ENCODE results near the gene FAM110C. TPM values are rescaled to one million over a fixed set of nuclear protein-coding genes. Genes with fewer than 3 reads are reported as not detected.

The FAM110C gene
- total and polyA plus RNA-seq, 4 donors, result 4.8 to 18.2 (median 5.0) TPM

DNA sequence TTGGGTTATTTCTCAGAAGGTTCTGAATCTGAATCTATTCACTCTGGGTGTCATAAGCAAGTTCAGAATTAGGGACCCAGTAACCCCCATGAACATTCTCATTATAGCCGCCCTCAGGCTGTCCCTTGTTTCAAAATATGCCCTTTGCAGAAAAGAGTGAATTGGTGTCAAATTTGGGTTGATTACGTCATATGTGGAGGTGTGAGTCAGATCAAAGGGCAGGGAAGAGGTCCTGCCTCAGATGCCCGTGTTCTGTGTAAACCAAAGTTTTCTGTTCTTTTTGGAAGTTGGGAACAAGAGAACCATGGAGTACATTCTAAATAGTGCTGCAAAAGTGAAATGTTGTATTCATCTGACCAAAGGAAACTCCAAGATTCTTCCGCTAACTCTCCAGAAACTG is 5.8 kb downstream of the FAM110C start:
- Histone ChIP-seq H3K27ac (ENCODE audit: low read depth in 1 of 2, low read length in 2 of 2) (peak overlapping the region; percentile 18 to 53), H3K27me3 (ENCODE audit: control insufficient read depth in 4 of 4, insufficient read depth in 4 of 4, low read length in 3 of 4) (no peaks in the 10 kb centered on the region), H3K9me3 (ENCODE audit: control insufficient read depth in 4 of 4, low read length in 3 of 4) (no peaks in the 10 kb centered on the region), H3K4me1 (ENCODE audit: control insufficient read depth in 4 of 4, insufficient read depth in 4 of 4, low read length in 3 of 4) (peaks cover 9 to 54% (median 39%) of the 10 kb centered on the region in 4 donors), H3K4me3 (ENCODE audit: low read depth in 1 of 3, low read length in 3 of 3) (no peak overlapping the region), H3K9ac (ENCODE audit: low read depth in 1 of 2, low read length in 2 of 2) (no peak overlapping the region), H3K36me3 (ENCODE audit: control insufficient read depth in 4 of 4, insufficient read depth in 3 of 4, low read depth in 1 of 4, low read length in 3 of 4) (peaks cover 4 to 12% (median 4%) of the 10 kb centered on the region in 4 donors)
- TF ChIP-seq NR2F2 (IDR thresholded peaks at IDR 0.05) (no peak), FOXA1 (IDR thresholded peaks at IDR 0.05) (no peak), FOXA2 (IDR thresholded peaks at IDR 0.05) (no peak), HNF4A (conservative IDR thresholded peaks at IDR 0.05) (peak; percentile 69 to 79), YY1 (IDR thresholded peaks at IDR 0.05) (peak; percentile 40), GABPA (IDR thresholded peaks at IDR 0.05 in 1 of 2, conservative IDR thresholded peaks at IDR 0.05 in 1 of 2) (no peak), JUND (IDR thresholded peaks at IDR 0.05) (peak; percentile 50 to 64), RAD21 (IDR thresholded peaks at IDR 0.05) (peak in 1 of 2 donors; percentile 14), TAF1 (conservative IDR thresholded peaks at IDR 0.05) (no peak), SP1 (IDR thresholded peaks at IDR 0.05) (peak; percentile 34), HNF4G (IDR thresholded peaks at IDR 0.05) (peak; percentile 30), EGR1 (IDR thresholded peaks at IDR 0.05; ENCODE audit: low read depth in 2 of 2) (no peak), RXRA (IDR thresholded peaks at IDR 0.05) (peak; percentile 49 to 75)
- TF ChIP-seq, protein P1, sequence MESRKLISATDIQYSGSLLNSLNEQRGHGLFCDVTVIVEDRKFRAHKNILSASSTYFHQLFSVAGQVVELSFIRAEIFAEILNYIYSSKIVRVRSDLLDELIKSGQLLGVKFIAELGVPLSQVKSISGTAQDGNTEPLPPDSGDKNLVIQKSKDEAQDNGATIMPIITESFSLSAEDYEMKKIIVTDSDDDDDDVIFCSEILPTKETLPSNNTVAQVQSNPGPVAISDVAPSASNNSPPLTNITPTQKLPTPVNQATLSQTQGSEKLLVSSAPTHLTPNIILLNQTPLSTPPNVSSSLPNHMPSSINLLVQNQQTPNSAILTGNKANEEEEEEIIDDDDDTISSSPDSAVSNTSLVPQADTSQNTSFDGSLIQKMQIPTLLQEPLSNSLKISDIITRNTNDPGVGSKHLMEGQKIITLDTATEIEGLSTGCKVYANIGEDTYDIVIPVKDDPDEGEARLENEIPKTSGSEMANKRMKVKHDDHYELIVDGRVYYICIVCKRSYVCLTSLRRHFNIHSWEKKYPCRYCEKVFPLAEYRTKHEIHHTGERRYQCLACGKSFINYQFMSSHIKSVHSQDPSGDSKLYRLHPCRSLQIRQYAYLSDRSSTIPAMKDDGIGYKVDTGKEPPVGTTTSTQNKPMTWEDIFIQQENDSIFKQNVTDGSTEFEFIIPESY (IDR thresholded peaks at IDR 0.05), result no peak
- TF ChIP-seq, protein P2, sequence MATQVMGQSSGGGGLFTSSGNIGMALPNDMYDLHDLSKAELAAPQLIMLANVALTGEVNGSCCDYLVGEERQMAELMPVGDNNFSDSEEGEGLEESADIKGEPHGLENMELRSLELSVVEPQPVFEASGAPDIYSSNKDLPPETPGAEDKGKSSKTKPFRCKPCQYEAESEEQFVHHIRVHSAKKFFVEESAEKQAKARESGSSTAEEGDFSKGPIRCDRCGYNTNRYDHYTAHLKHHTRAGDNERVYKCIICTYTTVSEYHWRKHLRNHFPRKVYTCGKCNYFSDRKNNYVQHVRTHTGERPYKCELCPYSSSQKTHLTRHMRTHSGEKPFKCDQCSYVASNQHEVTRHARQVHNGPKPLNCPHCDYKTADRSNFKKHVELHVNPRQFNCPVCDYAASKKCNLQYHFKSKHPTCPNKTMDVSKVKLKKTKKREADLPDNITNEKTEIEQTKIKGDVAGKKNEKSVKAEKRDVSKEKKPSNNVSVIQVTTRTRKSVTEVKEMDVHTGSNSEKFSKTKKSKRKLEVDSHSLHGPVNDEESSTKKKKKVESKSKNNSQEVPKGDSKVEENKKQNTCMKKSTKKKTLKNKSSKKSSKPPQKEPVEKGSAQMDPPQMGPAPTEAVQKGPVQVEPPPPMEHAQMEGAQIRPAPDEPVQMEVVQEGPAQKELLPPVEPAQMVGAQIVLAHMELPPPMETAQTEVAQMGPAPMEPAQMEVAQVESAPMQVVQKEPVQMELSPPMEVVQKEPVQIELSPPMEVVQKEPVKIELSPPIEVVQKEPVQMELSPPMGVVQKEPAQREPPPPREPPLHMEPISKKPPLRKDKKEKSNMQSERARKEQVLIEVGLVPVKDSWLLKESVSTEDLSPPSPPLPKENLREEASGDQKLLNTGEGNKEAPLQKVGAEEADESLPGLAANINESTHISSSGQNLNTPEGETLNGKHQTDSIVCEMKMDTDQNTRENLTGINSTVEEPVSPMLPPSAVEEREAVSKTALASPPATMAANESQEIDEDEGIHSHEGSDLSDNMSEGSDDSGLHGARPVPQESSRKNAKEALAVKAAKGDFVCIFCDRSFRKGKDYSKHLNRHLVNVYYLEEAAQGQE (IDR thresholded peaks at IDR 0.05), result no peak
- TF ChIP-seq, protein P3, sequence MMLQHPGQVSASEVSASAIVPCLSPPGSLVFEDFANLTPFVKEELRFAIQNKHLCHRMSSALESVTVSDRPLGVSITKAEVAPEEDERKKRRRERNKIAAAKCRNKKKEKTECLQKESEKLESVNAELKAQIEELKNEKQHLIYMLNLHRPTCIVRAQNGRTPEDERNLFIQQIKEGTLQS (IDR thresholded peaks at IDR 0.05), result no peak
- TF ChIP-seq, protein P4, sequence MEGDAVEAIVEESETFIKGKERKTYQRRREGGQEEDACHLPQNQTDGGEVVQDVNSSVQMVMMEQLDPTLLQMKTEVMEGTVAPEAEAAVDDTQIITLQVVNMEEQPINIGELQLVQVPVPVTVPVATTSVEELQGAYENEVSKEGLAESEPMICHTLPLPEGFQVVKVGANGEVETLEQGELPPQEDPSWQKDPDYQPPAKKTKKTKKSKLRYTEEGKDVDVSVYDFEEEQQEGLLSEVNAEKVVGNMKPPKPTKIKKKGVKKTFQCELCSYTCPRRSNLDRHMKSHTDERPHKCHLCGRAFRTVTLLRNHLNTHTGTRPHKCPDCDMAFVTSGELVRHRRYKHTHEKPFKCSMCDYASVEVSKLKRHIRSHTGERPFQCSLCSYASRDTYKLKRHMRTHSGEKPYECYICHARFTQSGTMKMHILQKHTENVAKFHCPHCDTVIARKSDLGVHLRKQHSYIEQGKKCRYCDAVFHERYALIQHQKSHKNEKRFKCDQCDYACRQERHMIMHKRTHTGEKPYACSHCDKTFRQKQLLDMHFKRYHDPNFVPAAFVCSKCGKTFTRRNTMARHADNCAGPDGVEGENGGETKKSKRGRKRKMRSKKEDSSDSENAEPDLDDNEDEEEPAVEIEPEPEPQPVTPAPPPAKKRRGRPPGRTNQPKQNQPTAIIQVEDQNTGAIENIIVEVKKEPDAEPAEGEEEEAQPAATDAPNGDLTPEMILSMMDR (IDR thresholded peaks at IDR 0.05; ENCODE audit: low read depth, low read length, missing input control), result no peak
- TF ChIP-seq, protein P5, sequence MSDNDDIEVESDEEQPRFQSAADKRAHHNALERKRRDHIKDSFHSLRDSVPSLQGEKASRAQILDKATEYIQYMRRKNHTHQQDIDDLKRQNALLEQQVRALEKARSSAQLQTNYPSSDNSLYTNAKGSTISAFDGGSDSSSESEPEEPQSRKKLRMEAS (IDR thresholded peaks at IDR 0.05), result peak; percentile 28
- DNase-seq (ENCODE audit: low spot score), result no peak
- 49% methylated on average over 4 of the region's 4 CpGs for WGBS
